Adipocyte (in vitro differentiated cells): ENCODE data around the gene RPS6KA3.

Experiments
- DNase-seq: peaks from one replicate; pipeline ENCODE4 v3.0.0-alpha.2; 2015; ENCODE audit warnings: low read depth
- H3K27me3 ChIP-seq: replicated peaks from 2 replicates; pipeline ENCODE4 v1.7.0; 2013; ENCODE audit warnings: mild to moderate bottlenecking, low read length, moderate library complexity; ENCODE audit not compliant: control insufficient read depth, insufficient read depth
- H3K36me3 ChIP-seq: 2 replicates; pipeline ENCODE4 v1.7.0; 2013; ENCODE audit warnings: low read length, mild to moderate bottlenecking, moderate library complexity; ENCODE audit not compliant: control insufficient read depth, insufficient read depth, severe bottlenecking
- H3K4me1 ChIP-seq: 2 replicates; pipeline ENCODE4 v1.7.0; 2013; ENCODE audit warnings: mild to moderate bottlenecking, low read length, moderate library complexity; ENCODE audit not compliant: control insufficient read depth, insufficient read depth
- H3K4me3 ChIP-seq: 2 replicates; pipeline ENCODE4 v1.7.0; 2013; ENCODE audit warnings: mild to moderate bottlenecking, low read length, moderate library complexity
- H3K9ac ChIP-seq: 2 replicates; pipeline ENCODE4 v1.7.0; 2013; ENCODE audit warnings: mild to moderate bottlenecking, low read length, moderate library complexity
- H3K9me3 ChIP-seq: 2 replicates; pipeline ENCODE4 v1.7.0; 2013; ENCODE audit warnings: mild to moderate bottlenecking, low read length, moderate library complexity; ENCODE audit not compliant: control insufficient read depth

Gene RPS6KA3

DNA sequence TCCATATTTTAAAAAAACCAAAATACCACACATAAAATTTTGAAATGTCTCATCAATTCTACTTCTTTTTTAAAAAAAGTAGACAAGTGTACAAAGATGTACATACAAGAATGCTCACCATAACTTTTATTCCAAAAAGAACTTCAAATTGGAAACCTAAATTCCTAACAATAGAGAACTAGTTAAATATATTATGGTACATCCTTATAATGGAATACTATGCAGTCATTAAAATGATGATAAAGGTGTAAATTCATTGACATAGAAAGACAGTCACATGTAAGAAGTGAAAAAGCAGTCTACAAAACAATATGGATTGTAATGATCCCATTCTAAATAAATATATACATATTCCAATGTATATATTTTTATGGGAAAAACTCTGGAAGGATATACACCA is 31.0 kb downstream of the RPS6KA3 start:
- Histone ChIP-seq H3K9me3 (peaks cover 14% of the 10 kb centered on the region), H3K4me1 (no peaks in the 10 kb centered on the region), H3K36me3 (peaks cover 11% of the 10 kb centered on the region), H3K27me3 (no peaks in the 10 kb centered on the region), H3K9ac (no peak overlapping the region), H3K4me3 (no peak overlapping the region)
- DNase-seq, result no peak

DNA sequence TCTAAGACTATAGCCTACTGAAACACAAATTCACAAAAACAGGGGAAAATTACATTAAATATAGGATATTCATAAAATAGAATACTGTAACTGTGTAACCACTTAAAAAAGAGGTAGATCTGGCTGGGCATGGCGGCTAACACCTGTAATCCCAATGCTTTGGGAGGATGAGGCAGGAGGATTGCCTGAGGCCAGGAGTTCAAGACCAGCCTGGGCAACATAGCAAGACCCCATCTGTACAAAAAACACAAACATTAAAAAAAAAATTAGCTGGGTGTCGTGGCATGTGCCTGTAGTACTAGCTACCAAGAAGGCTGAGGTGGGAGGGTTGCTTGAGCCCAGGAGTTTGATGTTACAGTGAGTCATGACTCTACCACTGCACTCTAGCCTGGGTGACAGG is 33.4 kb downstream of the RPS6KA3 start:
- H3K27me3 ChIP-seq, result peaks cover 1% of the 10 kb centered on the region
- no peak overlapping the region for H3K9ac ChIP-seq
- no peak for DNase-seq
- H3K4me3 ChIP-seq, result no peak overlapping the region
- H3K4me1 ChIP-seq, result no peaks in the 10 kb centered on the region
- peaks cover 8% of the 10 kb centered on the region for H3K36me3 ChIP-seq
- H3K9me3 ChIP-seq, result peaks cover 14% of the 10 kb centered on the region

DNA sequence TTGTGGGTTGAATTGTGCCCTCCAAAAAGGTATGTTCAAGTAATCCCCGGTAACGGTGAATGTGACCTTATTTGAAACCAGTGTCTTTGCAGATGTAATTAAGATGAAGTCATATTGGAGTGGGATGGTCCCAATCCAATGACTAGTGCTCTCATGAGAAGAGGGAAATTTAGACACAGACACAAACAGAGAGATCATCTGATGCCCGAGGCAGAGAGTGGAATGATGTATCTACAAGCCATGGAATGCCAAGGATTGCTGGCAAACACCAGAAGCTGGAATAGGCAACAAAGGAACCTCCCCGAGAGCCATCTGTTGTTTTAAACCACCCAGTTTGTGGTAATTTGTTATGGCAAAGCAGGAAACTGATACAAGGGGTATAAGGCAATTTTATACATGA is 35.1 kb downstream of the RPS6KA3 start:
- H3K4me1 ChIP-seq, result peaks cover 2% of the 10 kb centered on the region
- H3K9ac ChIP-seq, result no peak overlapping the region
- H3K36me3 ChIP-seq, result peaks cover 8% of the 10 kb centered on the region
- peaks cover 6% of the 10 kb centered on the region for H3K27me3 ChIP-seq
- H3K4me3 ChIP-seq, result no peak overlapping the region
- DNase-seq, result no peak
- H3K9me3 ChIP-seq, result peaks cover 14% of the 10 kb centered on the region

DNA sequence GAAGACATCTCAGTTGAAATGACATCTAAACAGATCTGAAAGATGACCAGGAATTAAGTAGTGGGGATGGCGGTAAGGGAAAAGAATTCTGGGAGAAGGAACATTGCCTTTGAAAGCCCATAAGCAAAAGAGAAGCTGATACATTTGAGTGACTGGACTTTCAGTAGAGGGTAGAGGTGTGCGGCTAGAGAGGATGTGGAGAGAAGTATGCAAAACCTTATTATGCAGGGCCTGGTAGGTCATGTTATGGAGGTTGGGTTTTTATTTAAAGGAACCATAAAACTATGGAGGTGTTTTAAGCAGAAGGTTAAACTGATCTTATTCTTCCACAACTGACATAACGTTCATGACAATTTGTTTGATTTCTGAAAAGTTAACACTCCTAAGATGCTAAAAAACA is 36.3 kb downstream of the RPS6KA3 start:
- no peak overlapping the region for H3K4me3 ChIP-seq
- H3K36me3 ChIP-seq, result peaks cover 8% of the 10 kb centered on the region
- H3K27me3 ChIP-seq, result peaks cover 6% of the 10 kb centered on the region
- H3K9me3 ChIP-seq, result peaks cover 4% of the 10 kb centered on the region
- H3K9ac ChIP-seq, result no peak overlapping the region
- H3K4me1 ChIP-seq, result peaks cover 6% of the 10 kb centered on the region
- no peak for DNase-seq

DNA sequence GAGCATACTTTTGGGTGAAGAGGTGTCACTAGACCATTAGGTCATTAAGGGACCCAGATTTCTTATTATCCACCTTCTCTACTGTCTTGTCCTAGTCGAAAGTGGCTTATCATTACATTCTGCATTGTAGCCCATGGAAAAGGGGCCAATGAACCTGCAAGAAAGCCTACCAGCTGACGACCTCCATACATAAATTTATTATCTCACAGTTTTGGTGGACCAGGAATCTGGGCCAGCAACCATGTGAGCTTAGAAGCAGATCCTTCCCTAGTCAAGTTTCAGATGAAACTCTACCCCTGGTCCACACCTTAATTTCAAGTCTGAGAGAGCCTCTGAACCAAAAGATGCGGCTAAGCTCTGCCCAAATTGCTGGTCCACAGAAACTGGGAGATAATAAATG is 37.6 kb downstream of the RPS6KA3 start:
- Histone ChIP-seq H3K9me3 (no peaks in the 10 kb centered on the region), H3K36me3 (peaks cover 8% of the 10 kb centered on the region), H3K27me3 (peaks cover 6% of the 10 kb centered on the region), H3K4me3 (no peak overlapping the region), H3K4me1 (peaks cover 13% of the 10 kb centered on the region), H3K9ac (no peak overlapping the region)
- DNase-seq, result no peak

DNA sequence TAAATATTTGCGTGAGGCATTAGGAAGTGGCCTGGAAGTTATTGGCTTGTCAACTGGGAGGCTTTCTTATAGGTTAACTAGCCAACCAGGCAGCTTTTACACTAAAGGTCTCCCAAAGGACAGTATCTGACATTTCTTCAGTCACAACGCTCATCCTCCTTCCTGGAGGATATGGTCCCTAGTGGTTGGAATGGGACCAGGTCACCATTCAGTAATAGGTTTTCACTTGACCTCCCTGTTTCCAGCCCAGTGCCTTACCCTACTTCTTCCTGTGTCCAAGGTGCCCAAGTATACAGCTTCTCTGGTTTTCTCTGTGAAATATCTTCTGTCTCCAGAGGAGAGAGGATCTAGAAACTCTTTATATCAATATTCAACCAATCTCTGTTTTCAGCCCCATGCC is 38.5 kb downstream of the RPS6KA3 start:
- H3K27me3 ChIP-seq, result peaks cover 6% of the 10 kb centered on the region
- no peaks in the 10 kb centered on the region for H3K9me3 ChIP-seq
- no peak for DNase-seq
- no peak overlapping the region for H3K4me3 ChIP-seq
- peaks cover 4% of the 10 kb centered on the region for H3K36me3 ChIP-seq
- no peak overlapping the region for H3K9ac ChIP-seq
- H3K4me1 ChIP-seq, result peaks cover 13% of the 10 kb centered on the region

DNA sequence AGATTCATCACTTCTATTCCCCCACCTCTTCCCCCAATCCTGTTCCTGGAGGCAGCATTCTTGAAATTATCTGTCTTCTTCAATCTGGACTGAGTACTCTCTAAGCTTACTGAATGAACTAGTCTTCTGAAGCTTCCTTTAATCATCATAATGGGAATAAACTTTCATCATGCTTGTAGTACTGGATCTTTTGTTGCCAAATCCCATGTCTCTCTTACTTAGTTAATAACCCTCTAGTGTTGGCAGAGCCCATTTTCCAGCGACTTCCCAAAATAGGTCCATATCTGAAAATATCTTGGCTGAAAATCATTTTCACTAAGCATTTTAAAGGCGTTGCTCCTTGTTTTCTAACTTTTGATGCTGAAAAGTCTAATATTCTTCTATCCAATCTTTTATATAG is 39.6 kb downstream of the RPS6KA3 start:
- no peaks in the 10 kb centered on the region for H3K9me3 ChIP-seq

DNA sequence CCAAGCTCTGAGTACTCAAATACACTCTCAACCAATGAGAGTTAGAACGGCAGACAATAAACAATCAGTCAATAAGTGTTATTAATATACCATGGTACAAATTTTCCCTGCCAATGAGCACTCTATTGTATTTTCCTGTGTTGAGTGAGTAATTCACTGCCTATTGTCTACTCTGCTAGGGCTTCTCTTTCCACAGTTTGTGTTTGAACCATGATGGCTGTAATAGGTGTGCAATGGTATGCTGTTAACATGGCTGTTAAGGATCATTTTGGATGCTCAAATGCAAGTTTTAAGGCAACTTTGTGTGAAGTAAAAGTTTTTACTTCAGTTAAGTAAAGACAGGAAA is 41.2 kb downstream of the RPS6KA3 start:
- H3K4me1 ChIP-seq, result peaks cover 13% of the 10 kb centered on the region

More for the DNA sequence above, 39.6 kb downstream of the RPS6KA3 start:
- Histone ChIP-seq H3K36me3 (no peaks in the 10 kb centered on the region), H3K27me3 (peaks cover 6% of the 10 kb centered on the region), H3K9ac (no peak overlapping the region), H3K4me1 (peaks cover 13% of the 10 kb centered on the region), H3K4me3 (no peak overlapping the region)
- no peak for DNase-seq

DNA sequence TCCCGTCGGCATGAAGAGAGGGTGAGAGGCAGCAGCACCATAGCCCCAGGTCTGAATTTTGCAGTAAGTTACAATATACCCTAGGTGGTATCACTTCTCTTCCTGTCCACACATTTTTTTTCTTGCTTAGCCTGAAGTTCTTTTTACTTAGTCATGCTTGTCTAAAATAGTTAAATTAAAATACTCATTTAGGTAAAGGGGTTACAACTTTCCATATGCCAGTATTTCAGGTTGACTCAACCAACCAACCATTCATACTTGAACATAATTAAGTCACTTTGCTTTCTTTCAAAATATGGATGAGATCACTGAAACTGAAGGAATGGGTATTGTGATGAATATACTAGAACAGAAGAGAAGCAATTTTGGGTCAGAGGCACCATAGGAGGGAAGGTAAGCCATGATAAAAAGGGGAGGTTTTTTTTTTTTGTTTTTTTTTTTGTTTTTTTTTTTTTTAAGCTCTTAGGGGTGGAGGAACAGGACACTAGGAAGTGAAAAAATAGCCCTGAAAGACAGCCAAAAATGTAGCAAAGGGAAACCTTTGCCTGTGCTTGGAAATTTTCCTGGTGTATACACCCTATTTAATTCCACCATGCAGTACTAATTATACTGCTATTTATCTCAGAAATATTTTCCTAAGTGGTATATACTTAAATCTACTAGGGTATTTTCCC is 41.8 kb downstream of the RPS6KA3 start:
- Histone ChIP-seq H3K36me3 (no peaks in the 10 kb centered on the region), H3K4me1 (peaks cover 13% of the 10 kb centered on the region), H3K9me3 (no peaks in the 10 kb centered on the region), H3K4me3 (no peak overlapping the region), H3K9ac (no peak overlapping the region), H3K27me3 (peaks cover 6% of the 10 kb centered on the region)
- DNase-seq, result peak; percentile 50

More for the DNA sequence above, 41.2 kb downstream of the RPS6KA3 start:
- Histone ChIP-seq H3K9ac (no peak overlapping the region), H3K27me3 (peaks cover 6% of the 10 kb centered on the region), H3K4me3 (no peak overlapping the region), H3K36me3 (no peaks in the 10 kb centered on the region), H3K9me3 (no peaks in the 10 kb centered on the region)
- no peak for DNase-seq

DNA sequence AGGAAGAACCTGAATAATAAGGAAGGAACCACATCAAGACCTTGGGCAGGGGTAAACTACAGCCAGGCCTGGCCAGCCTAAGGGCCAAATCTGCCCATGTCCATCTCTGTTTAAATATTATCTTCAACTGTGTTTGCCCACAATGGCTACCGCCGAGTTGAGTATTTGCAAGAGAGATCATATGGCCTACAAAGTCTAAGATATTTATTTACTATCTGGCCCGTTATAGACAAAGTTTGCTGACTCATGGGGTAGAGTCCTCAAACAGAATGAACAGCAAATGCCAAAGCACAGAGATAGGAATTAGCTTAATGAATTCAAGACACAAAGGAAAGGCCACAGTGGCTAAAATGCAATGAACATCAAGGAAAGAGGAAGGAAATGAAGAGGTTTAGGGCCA is 44.8 kb downstream of the RPS6KA3 start:
- DNase-seq, result peak; percentile 42
- Histone ChIP-seq H3K36me3 (no peaks in the 10 kb centered on the region), H3K27me3 (no peaks in the 10 kb centered on the region), H3K4me1 (peaks cover 35% of the 10 kb centered on the region), H3K9me3 (no peaks in the 10 kb centered on the region), H3K9ac (no peak overlapping the region), H3K4me3 (no peak overlapping the region)

DNA sequence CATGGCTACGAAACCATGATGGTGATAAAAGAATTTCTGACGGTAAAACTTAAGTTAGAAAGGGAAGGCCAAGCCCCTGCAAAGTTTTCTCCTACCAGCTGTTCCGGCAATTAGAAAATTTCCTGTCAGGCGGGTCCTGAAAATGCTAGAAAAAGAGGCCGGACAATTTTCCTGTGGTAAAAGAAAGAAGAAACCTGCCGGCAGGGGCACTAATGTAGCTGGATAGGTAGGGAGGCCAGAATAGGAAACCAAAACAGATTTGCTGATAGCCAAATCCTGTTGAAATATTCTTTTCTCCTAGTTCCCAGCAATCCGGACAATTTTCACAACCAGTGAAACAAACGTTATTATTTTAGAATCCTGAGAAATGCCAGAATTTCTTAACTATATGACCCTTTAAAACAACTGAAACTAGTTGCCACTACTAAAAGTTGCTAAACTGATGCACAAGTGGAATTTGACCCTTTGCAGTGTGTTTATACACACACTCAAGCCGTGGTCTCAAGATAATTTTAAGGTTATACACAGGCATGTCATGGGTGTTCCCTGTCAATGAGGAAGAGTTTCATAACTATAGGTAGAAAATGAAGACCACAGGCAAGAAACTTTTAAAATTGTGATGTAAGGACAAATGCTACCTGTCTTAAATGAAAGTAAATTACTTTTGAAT is 47.7 kb downstream of the RPS6KA3 start:
- Histone ChIP-seq H3K9me3 (no peaks in the 10 kb centered on the region), H3K36me3 (no peaks in the 10 kb centered on the region), H3K4me1 (peaks cover 25% of the 10 kb centered on the region), H3K4me3 (no peak overlapping the region), H3K27me3 (no peaks in the 10 kb centered on the region), H3K9ac (peak overlapping the region; percentile 31)
- no peak for DNase-seq

DNA sequence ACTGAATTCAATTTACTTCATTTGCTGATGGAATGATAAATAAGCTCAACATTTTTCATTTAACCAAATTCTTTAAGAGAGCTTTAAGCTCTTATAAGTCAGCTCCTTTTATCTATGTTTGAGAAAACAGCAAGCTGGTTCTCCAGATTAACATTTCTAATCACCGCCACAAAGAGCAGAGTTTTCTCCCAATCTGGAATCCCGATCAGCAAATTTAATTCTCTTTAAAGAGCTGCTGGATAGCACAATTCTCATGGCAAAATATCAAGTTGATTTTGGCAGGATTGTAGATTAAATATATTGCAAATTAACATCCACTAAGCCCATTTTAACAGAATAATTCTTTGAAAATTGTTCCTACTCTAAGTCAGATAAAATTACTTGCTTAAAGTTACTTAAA is 48.8 kb downstream of the RPS6KA3 start:
- H3K4me3 ChIP-seq, result no peak overlapping the region
- peaks cover 25% of the 10 kb centered on the region for H3K4me1 ChIP-seq
- no peaks in the 10 kb centered on the region for H3K9me3 ChIP-seq
- H3K36me3 ChIP-seq, result no peaks in the 10 kb centered on the region
- H3K27me3 ChIP-seq, result no peaks in the 10 kb centered on the region
- DNase-seq, result no peak
- no peak overlapping the region for H3K9ac ChIP-seq
